Tibial nerve (tissue), 4 donors: Measurements from ENCODE around the gene XPO4. TPM values are rescaled to one million over a fixed set of nuclear protein-coding genes. Genes with fewer than 3 reads are reported as not detected.

ENCODE experiments used
- DNase-seq, 2 donors: peaks; one replicate each; pipeline ENCODE4 v3.0.0-alpha.2; 2019; ENCODE audit warnings: low spot score in 2 of 2
- H3K27ac ChIP-seq, 4 donors: fragments of 200-600 bp; sonication (generic) in 3 of 4; one replicate each; pipeline ENCODE4 v1.5.1; 2017 to 2019; ENCODE audit warnings: mild to moderate bottlenecking in 1 of 4
- H3K27me3 ChIP-seq, 2 donors: fragments of 200-600 bp; sonication (generic) in 1 of 2; one replicate each; pipeline versions ENCODE4 v1.5.1 to v1.6.0; 2017 to 2019
- H3K36me3 ChIP-seq, 3 donors: fragments of 200-600 bp; sonication (generic); one replicate each; pipeline ENCODE4 v1.5.1; 2018 to 2019
- H3K4me1 ChIP-seq, 4 donors: fragments of 200-600 bp; sonication (generic) in 3 of 4; one replicate each; pipeline ENCODE4 v1.5.1; 2017 to 2019
- H3K4me3 ChIP-seq, 4 donors: fragments of 200-600 bp; sonication (generic) in 3 of 4; one replicate each; pipeline ENCODE4 v1.5.1; 2017 to 2019; ENCODE audit warnings: mild to moderate bottlenecking in 1 of 4, moderate library complexity in 1 of 4
- H3K9me3 ChIP-seq, 4 donors: fragments of 200-600 bp; sonication (generic) in 3 of 4; one replicate each; pipeline ENCODE4 v1.5.1; 2017 to 2019
- CTCF ChIP-seq, 5 experiments: fragments of 200-600 bp in 3 of 5; fragments of 450-650 bp in 2 of 5; sonication (generic) in 3 of 5; IDR thresholded peaks; one replicate each; pipeline ENCODE4 v1.5.1; 2016 to 2019; ENCODE audit warnings: antibody characterized with exemption in 5 of 5, mild to moderate bottlenecking in 3 of 5, moderate library complexity in 2 of 5
- EP300 ChIP-seq, 2 donors: sonication (generic); formaldehyde crosslinking; IDR thresholded peaks; one replicate each; pipeline ENCODE4 v1.6.1; 2017; ENCODE audit warnings: antibody characterized with exemption in 2 of 2, mild to moderate bottlenecking in 1 of 2
- POLR2A ChIP-seq, 2 donors: fragments of 450-650 bp; IDR thresholded peaks; one replicate each; pipeline ENCODE4 v1.6.1; 2017; ENCODE audit warnings: antibody characterized with exemption in 2 of 2, mild to moderate bottlenecking in 2 of 2, moderate library complexity in 2 of 2
- WGBS, 2 donors: methylation state at CpG; one replicate each; pipeline ENCODE4 v1.1.5; 2018; 5-methylcytosine and 5-hydroxymethylcytosine counted together
- total RNA-seq, 4 donors: library from RNA; depleted of rRNA; stranded (reverse); fragments of >200 nt; gene quantifications; one replicate each; pipeline ENCODE4 v1.1.0, GENCODE V29; 2016

XPO4 gene
- total RNA-seq, 4 donors from 2014 or later = 15.3 to 28.8 (median 19.4) TPM

- Histone ChIP-seq H3K9me3 (no peaks in the 10 kb centered on the region), H3K4me1 (peaks cover 0 to 6% (median 2%) of the 10 kb centered on the region in 4 donors), H3K27ac (no peak overlapping the region), H3K4me3 (no peak overlapping the region), H3K27me3 (no peaks in the 10 kb centered on the region), H3K36me3 (peaks cover 0 to 55% (median 13%) of the 10 kb centered on the region in 3 donors)
- DNase-seq = no peak
- TF ChIP-seq CTCF (IDR thresholded peaks at IDR 0.05) (no peak), EP300 (IDR thresholded peaks at IDR 0.05) (no peak), POLR2A (IDR thresholded peaks at IDR 0.05) (no peak)
- WGBS, 2 donors = 89 to 93% methylated on average over 4 of the region's 4 CpGs
These were observed 104.5 kb downstream of the XPO4 start for GRCh38 chr13:20798027-20798426.

GRCh38 chr13:20796791-20797508 lies 105.6 kb downstream of the XPO4 start:
- H3K4me1 ChIP-seq = peaks cover 0 to 6% (median 2%) of the 10 kb centered on the region in 4 donors
- peaks cover 0 to 55% (median 13%) of the 10 kb centered on the region in 3 donors for H3K36me3 ChIP-seq
- no peak overlapping the region for H3K27ac ChIP-seq
- DNase-seq = no peak
- WGBS, 2 donors = 66 to 67% methylated on average over 5 of the region's 5 CpGs
- no peaks in the 10 kb centered on the region for H3K9me3 ChIP-seq
- H3K4me3 ChIP-seq = no peak overlapping the region
- H3K27me3 ChIP-seq = no peaks in the 10 kb centered on the region
- TF ChIP-seq POLR2A (IDR thresholded peaks at IDR 0.05) = no peak
- no peak for TF ChIP-seq EP300 (IDR thresholded peaks at IDR 0.05)
- TF ChIP-seq CTCF (IDR thresholded peaks at IDR 0.05) = no peak

- TF ChIP-seq EP300 (IDR thresholded peaks at IDR 0.05) = no peak
- no peak for TF ChIP-seq CTCF (IDR thresholded peaks at IDR 0.05)
- no peak for TF ChIP-seq POLR2A (IDR thresholded peaks at IDR 0.05)
- Histone ChIP-seq H3K4me1 (no peaks in the 10 kb centered on the region), H3K4me3 (no peak overlapping the region), H3K27ac (no peak overlapping the region), H3K36me3 (peaks cover 0 to 49% (median 3%) of the 10 kb centered on the region in 3 donors), H3K9me3 (no peaks in the 10 kb centered on the region), H3K27me3 (no peaks in the 10 kb centered on the region)
- no peak for DNase-seq
- 96 to 97% methylated on average over 7 of the region's 7 CpGs for WGBS, 2 donors
These were observed 112.9 kb downstream of the XPO4 start for GRCh38 chr13:20789665-20790064.

- H3K27ac ChIP-seq = no peak overlapping the region
- no peaks in the 10 kb centered on the region for H3K27me3 ChIP-seq
- TF ChIP-seq EP300 (IDR thresholded peaks at IDR 0.05) (no peak), CTCF (IDR thresholded peaks at IDR 0.05) (no peak), POLR2A (IDR thresholded peaks at IDR 0.05) (no peak)
- no peaks in the 10 kb centered on the region for H3K9me3 ChIP-seq
- 91 to 100% methylated on average over 1 of the region's 1 CpG for WGBS, 2 donors
- peaks cover 0 to 42% (median 3%) of the 10 kb centered on the region in 3 donors for H3K36me3 ChIP-seq
- no peak for DNase-seq
- no peaks in the 10 kb centered on the region for H3K4me1 ChIP-seq
- no peak overlapping the region for H3K4me3 ChIP-seq
These were observed 114.2 kb downstream of the XPO4 start for GRCh38 chr13:20788312-20788711.

GRCh38 chr13:20787180-20787579 lies 115.4 kb downstream of the XPO4 start:
- Histone ChIP-seq H3K4me1 (no peaks in the 10 kb centered on the region), H3K27me3 (no peaks in the 10 kb centered on the region), H3K4me3 (no peak overlapping the region), H3K9me3 (no peaks in the 10 kb centered on the region), H3K27ac (no peak overlapping the region), H3K36me3 (peaks cover 0 to 53% (median 3%) of the 10 kb centered on the region in 3 donors)
- WGBS, 2 donors = 85 to 86% methylated on average over 5 of the region's 5 CpGs
- no peak for DNase-seq
- TF ChIP-seq POLR2A (IDR thresholded peaks at IDR 0.05) (no peak), EP300 (IDR thresholded peaks at IDR 0.05) (no peak)
